ENCODE measurements around the gene PLXDC2.

Gene PLXDC2

GRCh38 chr10:19915816-19916215 lies 99.6 kb downstream of the PLXDC2 start:
- DNase-seq: no peak

- DNase-seq: no peak
Observed at GRCh38 chr10:19917751-19918478, 101.7 kb downstream of the PLXDC2 start.

- no peak for DNase-seq
Observed at GRCh38 chr10:19918794-19919193, 102.6 kb downstream of the PLXDC2 start.

GRCh38 chr10:19919671-19920070 lies 103.4 kb downstream of the PLXDC2 start:
- DNase-seq: no peak

- no peak for DNase-seq
Observed at GRCh38 chr10:19920075-19920726, 104.0 kb downstream of the PLXDC2 start.

GRCh38 chr10:19921300-19922140 lies 105.3 kb downstream of the PLXDC2 start:
- no peak for DNase-seq

- DNase-seq: no peak
Observed at GRCh38 chr10:19922236-19922963, 106.2 kb downstream of the PLXDC2 start.

GRCh38 chr10:19925064-19925463 lies 108.8 kb downstream of the PLXDC2 start:
- DNase-seq: no peak

- no peak for DNase-seq
Observed at GRCh38 chr10:19928936-19929335, 112.7 kb downstream of the PLXDC2 start.

- no peak for DNase-seq
Observed at GRCh38 chr10:19929506-19930140, 113.4 kb downstream of the PLXDC2 start.

- no peak for DNase-seq
Observed at GRCh38 chr10:19930936-19931893, 115.0 kb downstream of the PLXDC2 start.

GRCh38 chr10:19931894-19932590 lies 115.8 kb downstream of the PLXDC2 start:
- DNase-seq: no peak

- DNase-seq: no peak
Observed at GRCh38 chr10:19932806-19933371, 116.7 kb downstream of the PLXDC2 start.

- DNase-seq: no peak
Observed at GRCh38 chr10:19933772-19934171, 117.5 kb downstream of the PLXDC2 start.

GRCh38 chr10:19935176-19935575 lies 118.9 kb downstream of the PLXDC2 start:
- no peak for DNase-seq

- DNase-seq: no peak
Observed at GRCh38 chr10:19936289-19936688, 120.1 kb downstream of the PLXDC2 start.

- DNase-seq: no peak
Observed at GRCh38 chr10:19937989-19938388, 121.8 kb downstream of the PLXDC2 start.

GRCh38 chr10:19941206-19941880 lies 125.1 kb downstream of the PLXDC2 start:
- no peak for DNase-seq

GRCh38 chr10:19944911-19945663 lies 128.9 kb downstream of the PLXDC2 start:
- DNase-seq: no peak
